Progenitor cell of endocrine pancreas (in vitro differentiated cells): Measurements from ENCODE around the gene CDC42BPB. TPM values are rescaled to one million over a fixed set of nuclear protein-coding genes. Genes with fewer than 3 reads are reported as not detected.

Experiments used
- DNase-seq: peaks from one replicate; pipeline ENCODE4 v3.0.0; 2021; ENCODE audit warnings: low spot score; ENCODE audit not compliant: unreplicated experiment
- H3K27ac Mint-ChIP-seq: 2 replicates; pipeline ENCODE4 v1.8.0; 2021; ENCODE audit warnings: mild to moderate bottlenecking, moderate library complexity, mixed read lengths
- H3K27me3 Mint-ChIP-seq: 2 replicates; pipeline ENCODE4 v1.8.0; 2021; ENCODE audit warnings: mixed read lengths
- H3K36me3 Mint-ChIP-seq: 2 replicates; pipeline ENCODE4 v1.8.0; 2022; ENCODE audit warnings: mixed read lengths; ENCODE audit not compliant: insufficient read depth
- H3K4me1 Mint-ChIP-seq: 2 replicates; pipeline ENCODE4 v1.8.0; 2021; ENCODE audit warnings: low read depth, mixed read lengths
- H3K4me3 Mint-ChIP-seq: 2 replicates; pipeline ENCODE4 v1.8.0; 2021; ENCODE audit warnings: low read depth, mild to moderate bottlenecking, moderate library complexity, mixed read lengths
- H3K9me3 Mint-ChIP-seq: 2 replicates; pipeline ENCODE4 v1.8.0; 2021; ENCODE audit warnings: low read depth, mixed read lengths
- CTCF ChIP-seq: fragments of 200-600 bp; sonication (generic); IDR thresholded peaks from one replicate; pipeline ENCODE4 v1.5.0; 2021; ENCODE audit warnings: antibody characterized with exemption, mild to moderate bottlenecking; ENCODE audit not compliant: unreplicated experiment
- total RNA-seq: library from RNA; stranded (reverse); gene quantifications from 2 replicates; pipeline ENCODE4 v1.2.1, GENCODE V29; 2021

The CDC42BPB gene
- total RNA-seq, 1 donor from 2014 or later: 105 TPM

- DNase-seq: no peak
- H3K4me1 Mint-ChIP-seq: no peaks in the 10 kb centered on the region
- H3K36me3 Mint-ChIP-seq: no peaks in the 10 kb centered on the region
- H3K27ac Mint-ChIP-seq: no peak overlapping the region
- no peaks in the 10 kb centered on the region for H3K27me3 Mint-ChIP-seq
- TF ChIP-seq CTCF: no peak
- no peak overlapping the region for H3K4me3 Mint-ChIP-seq
- H3K9me3 Mint-ChIP-seq: no peaks in the 10 kb centered on the region
Observed at GRCh38 chr14:102920273-102920997, 136.9 kb downstream of the CDC42BPB start.

DNA sequence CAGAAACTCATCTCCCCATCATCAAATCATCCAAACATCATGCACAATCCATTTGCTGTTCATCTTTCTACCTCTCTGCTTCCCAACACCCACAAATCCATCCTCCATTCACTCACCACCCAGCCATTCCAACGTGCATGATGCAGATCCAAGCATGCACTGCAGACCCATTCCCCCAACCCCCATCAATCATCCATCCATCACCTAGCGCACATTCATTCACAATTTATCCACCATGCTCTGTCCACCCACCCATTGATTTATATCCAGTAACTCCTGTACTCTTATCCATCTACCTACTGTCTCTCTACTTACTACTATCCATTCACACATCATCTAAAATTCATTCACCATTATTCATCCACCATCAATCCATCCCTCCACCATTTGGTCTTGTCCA is 138.9 kb downstream of the CDC42BPB start:
- no peak overlapping the region for H3K27ac Mint-ChIP-seq
- no peaks in the 10 kb centered on the region for H3K9me3 Mint-ChIP-seq
- H3K27me3 Mint-ChIP-seq: no peaks in the 10 kb centered on the region
- no peaks in the 10 kb centered on the region for H3K36me3 Mint-ChIP-seq
- H3K4me1 Mint-ChIP-seq: no peaks in the 10 kb centered on the region
- H3K4me3 Mint-ChIP-seq: no peak overlapping the region
- no peak for DNase-seq
- TF ChIP-seq CTCF: no peak

- H3K9me3 Mint-ChIP-seq: no peaks in the 10 kb centered on the region
- DNase-seq: peak; percentile 42
Observed at GRCh38 chr14:102917469-102918211, 139.7 kb downstream of the CDC42BPB start.

GRCh38 chr14:102917056-102917385 is 140.3 kb downstream of the CDC42BPB start:
- Mint-ChIP-seq H3K36me3 (no peaks in the 10 kb centered on the region), H3K4me1 (no peaks in the 10 kb centered on the region), H3K27me3 (no peaks in the 10 kb centered on the region), H3K27ac (no peak overlapping the region), H3K4me3 (no peak overlapping the region), H3K9me3 (no peaks in the 10 kb centered on the region)
- no peak for TF ChIP-seq CTCF
- no peak for DNase-seq

More at GRCh38 chr14:102917469-102918211, 139.7 kb downstream of the CDC42BPB start:
- Mint-ChIP-seq H3K4me1 (no peaks in the 10 kb centered on the region), H3K27ac (no peak overlapping the region), H3K36me3 (no peaks in the 10 kb centered on the region), H3K27me3 (no peaks in the 10 kb centered on the region), H3K4me3 (no peak overlapping the region)
- TF ChIP-seq CTCF: peak; percentile 70

DNA sequence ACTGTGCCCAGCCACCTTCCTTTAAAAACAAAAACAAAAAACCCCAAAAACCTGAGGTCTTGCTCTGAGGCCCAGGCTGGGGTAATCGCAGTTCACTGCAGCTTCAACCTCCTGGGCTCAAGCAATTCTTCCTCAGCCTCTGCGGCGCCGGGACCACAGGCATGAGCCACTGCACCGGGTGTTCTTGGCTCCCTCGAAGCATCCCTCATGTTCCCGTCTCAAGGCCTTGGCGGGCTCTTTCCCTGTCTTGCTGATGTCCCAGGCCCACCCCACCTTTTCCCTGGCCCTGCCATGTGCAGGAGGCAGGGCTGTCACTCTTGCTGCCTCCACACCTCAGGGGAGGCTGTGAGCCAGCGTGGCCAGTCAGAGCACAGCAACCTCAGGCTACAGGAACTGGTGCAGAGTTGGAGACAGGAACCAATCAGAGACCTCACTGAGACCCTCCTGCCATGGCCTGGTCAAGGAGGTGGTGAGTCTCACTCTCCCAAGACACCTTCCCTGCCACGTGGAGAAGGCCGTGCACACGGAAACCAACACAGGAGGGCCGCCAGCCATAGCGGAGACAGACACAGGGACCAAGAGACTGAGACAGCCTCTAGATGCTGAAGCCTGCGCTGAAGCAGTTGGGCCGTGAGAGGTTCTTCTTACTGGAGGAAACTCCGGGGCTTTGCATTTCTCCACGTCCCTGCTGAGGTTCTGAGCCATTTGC is 140.8 kb downstream of the CDC42BPB start:
- H3K4me3 Mint-ChIP-seq: no peak overlapping the region
- H3K4me1 Mint-ChIP-seq: no peaks in the 10 kb centered on the region
- H3K36me3 Mint-ChIP-seq: no peaks in the 10 kb centered on the region
- no peak for TF ChIP-seq CTCF
- H3K27ac Mint-ChIP-seq: no peak overlapping the region
- no peak for DNase-seq
- H3K27me3 Mint-ChIP-seq: no peaks in the 10 kb centered on the region
- no peaks in the 10 kb centered on the region for H3K9me3 Mint-ChIP-seq
